ENCODE data around the gene MFAP1.
"Not testable (repeated sequence)": the region's sequence is repeated elsewhere in the genome, so short reads cannot be mapped to it uniquely, and the experiment has no call there.

Gene MFAP1

GRCh38 chr15:43824302-43825246 is at the start of gene MFAP1:
MFAP1 (minus strand) TSS chr15:43824690; CDS start chr15:43824569, 121 bp downstream.
- peak; percentile 99 for DNase-seq (ENCODE audit: low read depth)
- H3K4me3 ChIP-seq (ENCODE audit: low read length): peak within 1 kb of the TSS; percentile 97
- no peak for TF ChIP-seq CTCF (IDR thresholded peaks at IDR 0.05; ENCODE audit: insufficient read depth, low read depth, low read length, missing control alignments)

GRCh38 chr15:43873651-43874050 is 49.2 kb upstream of the MFAP1 start:
- no peak for DNase-seq (ENCODE audit: low read depth)

DNA sequence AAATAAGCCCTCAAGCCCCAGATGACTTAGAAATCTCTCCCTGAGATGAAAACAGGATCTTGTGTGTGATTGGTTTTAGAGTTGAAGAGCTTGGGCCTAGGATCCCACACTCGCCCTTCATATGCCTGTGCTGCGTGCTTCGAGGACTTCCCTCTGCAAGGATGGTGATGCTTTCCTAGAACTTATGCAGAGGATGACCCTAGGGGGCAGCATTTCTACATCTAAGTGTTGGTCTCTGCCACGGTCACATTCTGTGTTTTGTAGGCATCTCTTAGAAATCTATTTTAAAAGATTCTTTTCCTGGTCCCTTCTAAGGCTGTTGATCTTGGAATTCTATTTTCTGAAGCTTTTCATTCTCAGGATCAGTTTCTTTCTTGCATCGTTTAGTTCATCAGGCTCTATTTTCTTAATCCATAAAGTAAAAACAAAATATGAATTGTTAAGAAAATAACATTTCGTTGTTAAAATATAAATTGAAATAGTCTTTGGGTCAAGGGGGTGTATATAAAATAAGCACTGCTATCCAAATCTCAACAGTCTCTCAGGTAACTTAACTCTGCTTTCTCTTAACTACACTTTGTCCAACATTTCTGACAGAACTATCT is 48.0 kb upstream of the MFAP1 start:
- no peak overlapping the region for H3K4me3 ChIP-seq (ENCODE audit: low read length)
- TF ChIP-seq CTCF (IDR thresholded peaks at IDR 0.05; ENCODE audit: insufficient read depth, low read depth, low read length, missing control alignments): peak; percentile 66
- peak; percentile 79 for DNase-seq (ENCODE audit: low read depth)

More at GRCh38 chr15:43873651-43874050, 49.2 kb upstream of the MFAP1 start:
- H3K4me3 ChIP-seq (ENCODE audit: low read length): no peak overlapping the region
- no peak for TF ChIP-seq CTCF (IDR thresholded peaks at IDR 0.05; ENCODE audit: insufficient read depth, low read depth, low read length, missing control alignments)

DNA sequence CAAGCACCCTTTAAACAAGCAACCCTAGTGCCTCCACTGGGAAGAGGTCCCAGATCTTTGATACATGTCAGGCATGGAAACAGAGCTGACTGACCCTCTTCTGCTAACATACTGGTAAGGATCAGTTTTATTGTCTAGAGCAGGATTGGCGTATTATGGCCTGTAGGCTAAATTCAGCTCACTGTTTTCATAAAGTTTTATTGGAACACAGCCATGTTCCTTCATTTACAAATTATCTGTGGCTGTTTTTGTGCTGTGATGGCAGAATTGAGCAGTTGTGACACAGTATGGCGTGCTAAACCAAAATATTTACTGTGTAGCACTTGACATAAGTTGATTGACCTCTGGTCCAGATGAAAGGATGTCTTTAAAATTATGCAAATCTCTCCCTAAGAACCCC is 47.3 kb upstream of the MFAP1 start:
- no peak for TF ChIP-seq CTCF (IDR thresholded peaks at IDR 0.05; ENCODE audit: insufficient read depth, low read depth, low read length, missing control alignments)
- DNase-seq (ENCODE audit: low read depth): no peak
- H3K4me3 ChIP-seq (ENCODE audit: low read length): no peak overlapping the region

GRCh38 chr15:43868406-43868805 is 43.9 kb upstream of the MFAP1 start:
- H3K4me3 ChIP-seq (ENCODE audit: low read length): no peak overlapping the region
- no peak for DNase-seq (ENCODE audit: low read depth)
- TF ChIP-seq CTCF (IDR thresholded peaks at IDR 0.05; ENCODE audit: insufficient read depth, low read depth, low read length, missing control alignments): no peak

DNA sequence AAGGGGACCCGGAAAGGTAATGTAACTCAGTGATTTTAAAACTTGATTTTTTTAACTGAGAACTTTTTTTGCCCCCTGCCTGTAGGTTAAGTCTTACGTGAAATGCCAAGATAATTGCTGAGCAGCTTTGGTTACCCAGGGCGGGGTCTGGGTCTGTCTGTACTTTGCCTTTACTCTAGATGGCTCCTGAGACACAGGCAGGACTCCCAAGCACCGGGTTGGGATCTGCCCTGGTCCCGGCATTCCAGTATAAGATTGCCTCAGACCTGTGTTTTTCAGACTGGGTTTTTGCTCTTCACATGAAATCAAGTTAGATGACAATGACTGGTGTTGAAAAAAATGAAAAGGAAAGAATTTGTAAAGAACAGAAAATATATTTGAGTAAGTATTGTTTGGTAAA is 42.6 kb upstream of the MFAP1 start:
- no peak overlapping the region for H3K4me3 ChIP-seq (ENCODE audit: low read length)
- no peak for DNase-seq (ENCODE audit: low read depth)
- no peak for TF ChIP-seq CTCF (IDR thresholded peaks at IDR 0.05; ENCODE audit: insufficient read depth, low read depth, low read length, missing control alignments)

DNA sequence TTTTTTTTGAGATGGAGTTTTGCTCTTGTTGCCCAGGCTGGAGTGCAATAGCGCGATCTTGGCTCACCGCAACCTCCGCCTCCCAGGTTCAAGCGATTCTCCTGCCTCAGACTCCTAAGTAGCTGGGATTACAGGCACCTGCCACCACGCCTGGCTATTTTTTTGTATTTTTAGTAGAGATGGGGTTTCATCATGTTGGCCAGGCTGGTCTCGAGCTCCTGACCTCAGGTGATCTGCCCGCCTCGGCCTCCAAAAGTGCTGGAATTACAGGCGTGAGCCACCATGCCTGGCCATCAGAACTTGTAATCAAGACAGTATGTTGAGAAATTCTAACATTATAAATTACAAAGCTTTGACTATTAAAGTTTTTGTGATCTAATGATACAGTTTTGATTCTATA is 42.1 kb upstream of the MFAP1 start:
- not testable (repeated sequence) for H3K4me3 ChIP-seq (ENCODE audit: low read length)

More for the DNA sequence above, 42.1 kb upstream of the MFAP1 start:
- not testable (repeated sequence) for DNase-seq (ENCODE audit: low read depth)

All from epithelial cell of esophagus (primary cell).